ENCODE results near the gene TMEM167B. TPM values are rescaled to one million over a fixed set of nuclear protein-coding genes. Genes with fewer than 3 reads are reported as not detected.

Gene TMEM167B
- total RNA-seq, 1 donor from 2014 or later = 27.1 TPM

- H3K27me3 Mint-ChIP-seq = peaks cover 48% of the 10 kb centered on the region
- H3K36me3 Mint-ChIP-seq (ENCODE audit: insufficient read depth) = no peaks in the 10 kb centered on the region
- peaks cover 17% of the 10 kb centered on the region for H3K4me1 Mint-ChIP-seq (ENCODE audit: low read depth)
These were observed 25.1 kb downstream of the TMEM167B start for GRCh38 chr1:109115685-109116084.

GRCh38 chr1:109116286-109116685 is 25.7 kb downstream of the TMEM167B start:
- Mint-ChIP-seq H3K4me3 (ENCODE audit: low read depth) (no peak overlapping the region), H3K36me3 (ENCODE audit: insufficient read depth) (no peaks in the 10 kb centered on the region), H3K4me1 (ENCODE audit: low read depth) (peaks cover 17% of the 10 kb centered on the region), H3K27me3 (peaks cover 44% of the 10 kb centered on the region), H3K27ac (no peak overlapping the region), H3K9me3 (ENCODE audit: low read depth) (no peaks in the 10 kb centered on the region)
- no peak for DNase-seq (ENCODE audit: low spot score, unreplicated experiment)
- TF ChIP-seq, protein P1, sequence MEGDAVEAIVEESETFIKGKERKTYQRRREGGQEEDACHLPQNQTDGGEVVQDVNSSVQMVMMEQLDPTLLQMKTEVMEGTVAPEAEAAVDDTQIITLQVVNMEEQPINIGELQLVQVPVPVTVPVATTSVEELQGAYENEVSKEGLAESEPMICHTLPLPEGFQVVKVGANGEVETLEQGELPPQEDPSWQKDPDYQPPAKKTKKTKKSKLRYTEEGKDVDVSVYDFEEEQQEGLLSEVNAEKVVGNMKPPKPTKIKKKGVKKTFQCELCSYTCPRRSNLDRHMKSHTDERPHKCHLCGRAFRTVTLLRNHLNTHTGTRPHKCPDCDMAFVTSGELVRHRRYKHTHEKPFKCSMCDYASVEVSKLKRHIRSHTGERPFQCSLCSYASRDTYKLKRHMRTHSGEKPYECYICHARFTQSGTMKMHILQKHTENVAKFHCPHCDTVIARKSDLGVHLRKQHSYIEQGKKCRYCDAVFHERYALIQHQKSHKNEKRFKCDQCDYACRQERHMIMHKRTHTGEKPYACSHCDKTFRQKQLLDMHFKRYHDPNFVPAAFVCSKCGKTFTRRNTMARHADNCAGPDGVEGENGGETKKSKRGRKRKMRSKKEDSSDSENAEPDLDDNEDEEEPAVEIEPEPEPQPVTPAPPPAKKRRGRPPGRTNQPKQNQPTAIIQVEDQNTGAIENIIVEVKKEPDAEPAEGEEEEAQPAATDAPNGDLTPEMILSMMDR (IDR thresholded peaks at IDR 0.05; ENCODE audit: unreplicated experiment) = no peak

More at GRCh38 chr1:109115685-109116084, 25.1 kb downstream of the TMEM167B start:
- H3K9me3 Mint-ChIP-seq (ENCODE audit: low read depth) = no peaks in the 10 kb centered on the region
- no peak overlapping the region for H3K4me3 Mint-ChIP-seq (ENCODE audit: low read depth)
- H3K27ac Mint-ChIP-seq = no peak overlapping the region
- DNase-seq (ENCODE audit: low spot score, unreplicated experiment) = no peak
- TF ChIP-seq, protein P1 (IDR thresholded peaks at IDR 0.05; ENCODE audit: unreplicated experiment) = no peak

DNA sequence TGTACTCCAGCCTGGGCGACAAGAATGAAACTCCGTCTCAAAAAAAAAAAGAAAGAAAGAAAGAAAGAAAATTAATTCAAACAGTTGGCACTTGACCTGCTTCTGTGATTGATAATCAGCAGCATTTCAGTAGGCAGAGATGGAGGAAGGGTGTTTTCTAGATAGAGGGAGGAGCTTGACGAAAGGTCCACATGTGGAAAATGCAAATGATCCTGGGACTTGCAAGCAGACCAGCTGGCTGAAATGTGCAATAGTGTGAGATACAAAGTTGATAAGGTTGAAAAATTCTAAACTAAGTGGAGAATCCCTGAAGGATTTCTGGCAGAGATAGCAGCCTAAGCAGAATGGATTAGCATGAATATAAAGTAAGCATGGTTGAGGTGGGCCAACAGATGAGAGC is 27.5 kb downstream of the TMEM167B start:
- H3K4me3 Mint-ChIP-seq (ENCODE audit: low read depth) = no peak overlapping the region
- H3K27me3 Mint-ChIP-seq = peaks cover 27% of the 10 kb centered on the region
- DNase-seq (ENCODE audit: low spot score, unreplicated experiment) = no peak
- H3K36me3 Mint-ChIP-seq (ENCODE audit: insufficient read depth) = no peaks in the 10 kb centered on the region
- no peak overlapping the region for H3K27ac Mint-ChIP-seq
- no peaks in the 10 kb centered on the region for H3K9me3 Mint-ChIP-seq (ENCODE audit: low read depth)
- TF ChIP-seq, protein P1 (IDR thresholded peaks at IDR 0.05; ENCODE audit: unreplicated experiment) = no peak
- peaks cover 13% of the 10 kb centered on the region for H3K4me1 Mint-ChIP-seq (ENCODE audit: low read depth)

DNA sequence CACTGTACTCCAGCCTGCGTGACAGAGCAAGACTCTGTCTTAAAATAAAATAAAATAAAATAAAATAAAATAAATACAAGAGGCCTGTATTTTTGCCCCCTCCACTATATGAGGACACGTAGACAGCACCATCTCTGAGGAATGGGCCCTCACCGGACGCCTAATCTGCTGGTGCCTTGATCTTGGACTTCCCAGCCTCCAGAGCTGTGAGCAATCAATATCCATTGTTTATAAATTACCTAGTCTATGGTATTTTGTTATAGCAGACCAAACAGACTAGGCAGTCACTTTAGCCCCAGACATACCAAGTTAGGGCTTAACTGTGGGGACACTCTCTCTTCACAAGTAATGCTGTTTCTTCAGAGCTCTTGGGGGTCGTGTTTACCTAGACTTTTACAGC is 29.8 kb downstream of the TMEM167B start:
- Mint-ChIP-seq H3K36me3 (ENCODE audit: insufficient read depth) (no peaks in the 10 kb centered on the region), H3K4me3 (ENCODE audit: low read depth) (no peak overlapping the region), H3K4me1 (ENCODE audit: low read depth) (peaks cover 7% of the 10 kb centered on the region), H3K9me3 (ENCODE audit: low read depth) (no peaks in the 10 kb centered on the region), H3K27ac (no peak overlapping the region), H3K27me3 (peaks cover 7% of the 10 kb centered on the region)
- no peak for DNase-seq (ENCODE audit: low spot score, unreplicated experiment)
- TF ChIP-seq, protein P1 (IDR thresholded peaks at IDR 0.05; ENCODE audit: unreplicated experiment) = no peak

GRCh38 chr1:109131059-109131458 is 40.5 kb downstream of the TMEM167B start:
- Mint-ChIP-seq H3K27me3 (no peaks in the 10 kb centered on the region), H3K36me3 (ENCODE audit: insufficient read depth) (no peaks in the 10 kb centered on the region), H3K4me1 (ENCODE audit: low read depth) (peaks cover 25% of the 10 kb centered on the region), H3K4me3 (ENCODE audit: low read depth) (no peak overlapping the region), H3K27ac (no peak overlapping the region), H3K9me3 (ENCODE audit: low read depth) (no peaks in the 10 kb centered on the region)
- no peak for DNase-seq (ENCODE audit: low spot score, unreplicated experiment)
- TF ChIP-seq, protein P1 (IDR thresholded peaks at IDR 0.05; ENCODE audit: unreplicated experiment) = no peak

All from progenitor cell of endocrine pancreas (in vitro differentiated cells).